ENCODE data around the gene SLC25A1. TPM values are rescaled to one million over a fixed set of nuclear protein-coding genes. Genes with fewer than 3 reads are reported as not detected.
"Not testable (repeated sequence)": the region's sequence is repeated elsewhere in the genome, so short reads cannot be mapped to it uniquely, and the experiment has no call there.

SLC25A1 gene
- total RNA-seq, 1 donor from 2014 or later = 130 TPM

DNA sequence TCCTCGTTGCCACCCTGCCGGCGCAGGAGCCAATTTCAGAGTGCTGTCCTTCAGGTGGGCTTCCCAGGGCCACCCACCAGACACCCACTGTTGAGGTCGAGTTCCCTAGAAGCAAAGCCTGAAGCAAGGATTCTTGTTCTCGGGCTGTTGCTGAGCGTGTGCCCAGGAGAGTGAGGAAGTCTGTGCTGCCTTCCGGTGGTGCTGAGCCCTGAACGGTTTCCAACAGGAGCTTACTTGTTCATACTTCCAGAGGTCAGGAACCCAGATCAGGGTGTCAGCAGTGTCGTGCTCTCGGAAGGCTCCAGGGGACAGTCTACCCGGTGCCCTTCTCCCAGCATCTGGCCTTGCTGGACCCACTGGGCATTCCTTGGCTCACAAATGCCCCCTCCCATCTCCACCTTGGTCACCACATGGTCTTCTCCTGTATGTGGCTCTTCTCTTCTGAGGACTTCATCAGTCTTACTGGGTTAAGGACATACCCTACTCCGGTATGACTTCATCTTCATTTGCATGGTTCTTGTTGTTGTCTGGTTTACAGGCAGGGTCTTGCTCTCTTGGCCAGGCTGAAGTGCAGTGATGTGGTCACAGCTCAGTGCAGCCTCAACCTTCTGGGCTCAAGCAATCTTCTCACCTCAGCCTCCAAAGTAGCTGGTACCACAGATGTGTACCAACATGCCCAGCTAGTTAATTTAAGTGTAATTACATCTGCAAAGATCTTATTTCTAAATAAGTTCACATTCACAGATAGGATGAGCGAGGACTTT, 11.2 kb downstream of the SLC25A1 start:
- no peak for DNase-seq (ENCODE audit: low spot score)

DNA sequence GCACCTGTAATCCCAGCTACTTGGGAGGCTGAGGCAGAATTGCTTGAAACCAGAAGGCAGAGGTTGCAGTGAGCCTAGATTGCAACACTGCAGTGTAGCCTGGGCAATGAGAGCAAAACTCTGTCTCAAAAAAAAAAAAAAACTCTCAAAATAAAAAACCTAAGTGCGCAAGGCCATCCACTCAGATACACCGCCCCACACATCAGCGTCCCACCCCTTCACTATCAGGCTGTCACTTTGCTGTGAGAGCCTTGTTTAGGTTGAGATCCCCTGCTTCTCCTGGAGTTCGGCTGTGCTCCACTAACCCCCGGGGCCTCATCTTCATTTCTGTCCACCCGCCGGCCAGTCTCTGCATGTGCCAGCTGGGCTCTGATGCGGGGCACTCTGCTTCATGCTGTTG, 12.1 kb downstream of the SLC25A1 start:
- DNase-seq (ENCODE audit: low spot score) = no peak

DNA sequence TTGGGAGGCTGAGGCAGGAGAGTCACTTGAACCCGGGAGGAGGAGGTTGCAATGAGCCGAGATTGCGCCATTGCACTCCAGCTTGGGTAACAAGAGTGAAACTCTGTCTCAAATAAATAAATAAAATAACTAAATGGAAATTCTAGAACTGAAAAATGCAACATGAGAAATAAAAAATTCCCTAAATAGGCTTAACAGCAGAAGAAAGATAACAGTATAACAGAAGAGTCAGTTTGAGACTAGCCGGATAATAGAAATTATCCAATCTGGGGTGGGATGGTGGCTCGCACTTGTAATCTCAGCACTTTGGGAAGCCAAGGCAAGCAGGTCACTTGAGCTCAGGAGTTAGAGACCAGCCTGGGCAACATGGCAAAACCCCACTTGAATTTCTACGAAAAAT, 14.1 kb downstream of the SLC25A1 start:
- DNase-seq (ENCODE audit: low spot score) = no peak

DNA sequence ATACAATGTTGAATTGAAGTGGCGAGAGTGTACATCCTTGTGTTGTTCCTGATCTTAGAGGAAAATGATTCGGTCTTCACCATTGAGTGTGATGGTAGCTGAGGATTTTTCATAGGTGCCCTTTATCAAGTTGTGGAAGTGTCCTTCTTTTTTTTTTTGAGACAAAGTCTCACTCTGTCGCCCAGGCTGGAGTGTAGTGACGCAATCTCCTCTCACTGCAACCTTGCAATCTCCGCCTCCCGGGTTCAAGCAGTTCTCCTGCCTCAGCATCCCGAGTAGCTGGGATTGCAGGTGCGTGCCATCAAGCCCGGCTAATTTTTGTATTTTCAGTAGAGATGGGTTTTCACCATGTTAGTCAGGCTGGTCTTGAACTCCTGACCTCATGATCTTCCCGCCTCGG, 19.9 kb downstream of the SLC25A1 start:
- DNase-seq (ENCODE audit: low spot score) = not testable (repeated sequence)

DNA sequence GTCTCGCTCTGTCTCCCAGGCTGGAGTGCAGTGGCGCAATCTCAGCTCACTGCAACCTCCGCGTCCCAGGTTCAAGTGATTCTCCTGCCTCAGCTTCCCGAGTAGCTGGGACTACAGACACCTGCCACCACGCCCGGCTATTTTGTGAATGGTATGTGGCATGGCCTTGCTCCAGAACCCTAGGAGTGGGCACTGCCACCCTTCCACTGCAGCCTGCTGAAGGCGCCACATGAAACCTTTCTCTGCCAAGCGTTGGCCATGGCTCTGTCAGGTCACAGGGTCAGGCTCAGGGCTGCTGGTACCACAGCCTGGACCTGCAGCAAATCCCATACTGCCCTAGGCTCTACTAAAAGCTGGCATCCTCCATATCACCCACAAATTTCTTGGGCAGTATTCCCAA, 22.4 kb downstream of the SLC25A1 start:
- DNase-seq (ENCODE audit: low spot score) = not testable (repeated sequence)

DNA sequence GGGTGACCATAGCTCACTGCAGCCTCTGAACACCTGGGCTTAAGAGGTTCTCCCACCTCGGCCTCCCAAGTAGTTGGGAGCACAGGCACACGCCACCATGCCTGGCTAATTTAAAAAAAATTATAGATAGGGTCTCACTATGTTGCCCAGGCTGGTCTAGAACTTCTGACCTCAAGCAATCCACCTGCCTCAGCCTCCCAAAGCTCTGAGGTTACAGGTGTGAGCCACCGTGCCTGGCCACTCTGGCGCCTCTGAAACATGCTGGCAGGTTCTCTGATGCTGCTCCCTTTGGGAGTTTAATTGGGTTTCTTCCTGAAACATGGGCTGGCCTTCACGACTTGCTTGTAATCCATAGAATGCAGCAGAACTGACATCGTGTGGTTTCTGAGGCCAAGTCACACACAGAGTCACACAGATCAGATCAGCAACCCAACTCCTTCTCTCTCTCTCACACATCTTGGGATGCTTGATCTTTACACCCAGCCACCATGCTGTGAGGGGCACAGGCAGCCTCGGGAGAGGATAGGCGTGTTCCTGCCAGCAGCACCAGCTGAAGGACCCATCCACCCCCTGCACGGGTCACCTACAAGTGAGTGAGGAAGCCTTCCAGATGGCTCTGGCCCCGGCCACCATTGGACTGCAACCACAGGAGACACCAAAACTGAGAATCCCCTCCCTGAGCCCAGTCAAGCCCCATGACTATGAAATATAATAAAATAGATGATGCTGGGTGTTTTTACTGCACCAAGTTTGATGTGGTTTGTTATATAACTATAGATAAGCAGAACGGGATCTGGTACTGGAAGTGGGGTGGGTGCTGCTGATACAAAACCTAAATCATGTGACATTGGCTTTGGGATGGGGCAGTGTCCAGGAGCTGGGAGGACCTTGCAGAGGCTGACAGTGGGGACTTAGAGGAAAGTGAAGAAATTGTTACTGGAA, 25.3 kb downstream of the SLC25A1 start:
- no peak for DNase-seq (ENCODE audit: low spot score)

DNA sequence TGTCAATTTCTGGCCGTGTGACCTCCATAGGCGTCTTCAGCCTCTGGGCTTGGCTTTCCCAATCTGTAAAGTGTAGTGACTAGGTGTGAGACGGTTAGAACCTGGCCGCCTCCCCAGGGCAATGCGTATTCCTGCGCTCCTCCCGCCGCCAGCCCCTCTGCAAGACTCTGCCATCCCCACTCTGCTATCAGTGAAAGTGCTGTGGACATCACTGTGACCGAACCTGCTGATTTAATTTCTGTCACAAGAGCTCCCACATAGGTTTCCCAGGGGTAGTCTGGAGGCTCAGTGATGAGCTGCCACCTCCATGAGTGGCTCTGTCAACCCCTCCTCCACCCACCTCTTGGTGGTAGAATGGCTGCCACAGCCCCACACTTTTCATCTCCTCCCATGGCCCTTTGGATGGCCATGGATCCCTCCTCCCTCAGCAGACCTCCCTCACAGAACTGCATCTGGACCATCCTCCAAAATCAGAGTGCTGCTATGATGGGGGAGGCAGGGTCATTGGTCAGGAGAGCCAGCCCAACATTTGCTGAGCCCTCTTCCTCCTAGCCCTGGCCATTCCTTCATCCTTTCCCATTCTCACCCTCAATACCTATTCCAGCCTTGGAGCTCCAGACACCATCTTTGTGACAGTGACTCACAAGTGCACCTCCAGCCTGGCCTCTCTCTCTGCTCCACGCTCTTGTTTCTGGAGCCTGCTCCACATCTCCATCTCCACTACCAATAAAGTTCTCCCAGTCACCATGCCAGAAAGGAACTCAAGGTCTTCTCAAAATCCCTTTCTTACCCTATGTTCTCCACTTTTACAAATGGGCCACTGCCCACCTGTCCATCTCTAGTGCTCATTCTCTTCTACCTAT, 27.0 kb downstream of the SLC25A1 start:
- no peak for DNase-seq (ENCODE audit: low spot score)

DNA sequence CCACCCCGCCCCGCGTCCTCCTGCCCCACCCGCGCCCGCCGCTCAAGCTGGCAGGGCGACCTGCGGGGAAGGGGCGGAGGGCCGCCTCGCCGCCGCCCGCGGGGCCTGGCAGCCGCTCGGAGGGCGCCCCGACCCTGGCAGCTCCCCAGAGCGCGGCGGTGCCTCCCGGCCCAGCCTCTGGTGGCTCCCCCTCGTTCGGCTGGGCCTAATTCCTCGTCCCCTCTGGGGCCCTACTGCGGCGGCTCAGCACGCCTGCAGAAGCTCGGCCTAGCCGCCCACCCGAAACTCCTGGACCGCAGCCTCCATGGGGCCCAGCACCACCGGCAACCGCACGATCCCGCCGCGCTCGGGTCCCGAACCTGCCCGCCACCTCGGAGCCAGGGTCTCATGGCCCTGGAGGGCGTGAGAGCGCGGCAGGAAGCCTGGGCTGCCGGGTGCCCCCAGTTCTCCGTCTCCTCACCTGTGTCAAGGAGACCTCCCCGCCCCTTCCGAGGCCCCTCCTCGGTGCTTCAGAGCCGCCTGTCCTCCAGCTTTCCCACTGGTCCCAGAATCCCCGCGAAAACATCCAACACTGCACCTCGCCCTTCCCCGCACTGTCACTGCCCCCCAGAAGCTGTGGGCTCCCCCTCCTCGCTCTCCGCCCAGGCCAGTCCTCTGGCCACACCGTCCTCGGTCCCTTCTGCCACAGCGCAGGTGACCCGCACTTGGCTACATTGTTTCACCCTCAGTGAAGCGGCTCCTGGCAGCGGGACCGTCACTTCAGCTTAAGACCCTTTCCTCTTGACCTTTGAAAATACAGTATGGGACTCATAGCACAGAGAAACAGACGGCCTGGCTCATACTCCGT, 27.8 kb downstream of the SLC25A1 start:
- DNase-seq (ENCODE audit: low spot score) = no peak

DNA sequence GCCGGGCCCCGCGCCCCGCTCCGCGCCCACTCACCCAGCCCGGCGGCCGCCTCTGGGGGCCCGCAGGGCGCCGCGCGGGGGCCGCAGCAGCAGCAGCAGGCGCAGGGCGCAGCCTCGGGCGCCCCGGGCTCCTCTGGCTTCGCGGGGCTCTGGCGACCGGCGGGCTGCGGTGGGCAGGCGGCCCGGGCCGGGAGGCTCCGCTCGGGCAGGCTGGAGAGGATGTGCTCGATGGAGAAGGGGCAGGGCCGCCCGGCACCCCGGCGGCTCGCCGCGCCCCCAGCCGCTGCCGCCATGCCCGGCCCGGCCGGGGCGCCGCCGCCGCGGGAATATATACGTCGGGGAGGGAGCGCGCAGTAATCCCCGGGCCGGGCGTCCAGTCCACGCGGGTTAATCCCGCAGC, 28.5 kb downstream of the SLC25A1 start, which contains the start of gene GSC2:
GSC2 (minus strand) TSS at position 302 of the 400 bp plus-strand sequence; CDS start at position 293, 9 bp downstream.
- DNase-seq (ENCODE audit: low spot score) = no peak

DNA sequence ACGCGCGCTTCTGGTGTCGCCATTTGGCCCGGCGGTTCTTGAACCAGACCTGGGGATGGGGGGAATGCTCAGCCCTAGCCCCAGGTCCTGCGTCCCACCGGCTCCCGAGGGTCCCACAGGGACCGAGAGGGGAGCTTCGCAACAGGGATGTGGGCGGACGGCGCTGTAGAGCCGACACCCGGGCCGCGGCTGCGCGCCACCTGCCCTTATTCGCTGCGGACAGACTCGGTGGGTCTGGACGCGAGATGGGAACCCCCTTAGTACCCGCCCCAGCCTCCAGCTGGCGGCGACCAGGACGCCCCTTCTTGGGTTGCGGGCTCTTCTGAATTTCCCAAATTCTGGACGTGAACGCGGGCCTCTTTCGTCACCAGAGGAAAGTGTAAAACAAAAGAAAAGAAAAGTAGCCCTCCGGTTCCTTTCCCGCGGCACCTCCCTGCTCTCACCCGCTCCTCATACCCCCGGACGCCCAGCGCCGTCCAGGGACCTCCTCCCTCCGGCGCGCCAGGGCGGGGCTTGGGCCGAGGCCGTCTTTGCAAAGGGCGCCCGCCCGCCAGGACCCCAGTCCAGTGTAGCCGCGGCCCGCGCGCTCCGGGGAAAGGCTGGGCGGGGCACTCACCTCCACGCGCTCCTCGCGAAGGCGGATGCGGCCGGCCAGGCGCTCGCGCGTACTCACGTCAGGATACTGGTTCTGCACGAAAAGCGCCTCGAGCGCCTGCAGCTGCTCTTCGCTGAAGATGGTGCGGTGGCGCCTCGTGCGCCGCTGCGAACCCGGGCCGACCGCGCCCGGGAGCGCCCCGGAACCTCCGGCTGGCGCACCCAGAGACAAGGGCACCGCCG, 29.3 kb downstream of the SLC25A1 start:
- DNase-seq (ENCODE audit: low spot score) = no peak

DNA sequence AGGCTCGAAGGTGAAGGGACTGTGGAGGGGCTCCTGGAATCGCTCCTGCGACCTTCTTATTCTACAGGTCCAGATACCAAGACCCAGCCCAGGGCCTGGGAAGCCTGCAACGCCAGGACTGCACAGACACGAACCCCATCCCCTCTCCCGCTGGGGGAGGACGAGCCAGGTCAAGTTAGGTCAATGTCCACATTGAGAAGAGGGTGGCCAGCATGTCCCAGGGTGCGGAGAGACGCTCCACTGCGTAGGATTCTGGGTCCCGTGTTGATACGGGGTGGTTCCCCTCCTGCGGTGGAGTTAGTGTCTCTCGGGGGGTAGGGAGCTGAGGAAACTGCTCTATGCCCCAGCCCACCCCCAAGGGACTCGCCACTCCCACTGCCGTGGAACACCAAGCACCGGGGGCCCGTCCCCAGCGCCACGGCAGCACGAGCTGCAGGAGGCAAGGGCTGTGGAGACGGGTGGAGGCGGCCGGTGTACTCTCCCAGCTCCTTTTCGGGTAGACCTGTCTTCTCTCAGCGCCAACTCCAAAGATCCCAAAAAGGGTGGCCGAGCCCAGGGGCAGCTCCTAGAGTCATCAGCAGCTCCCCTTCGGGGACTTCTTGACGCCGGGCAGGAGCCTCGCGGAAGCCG, 30.0 kb downstream of the SLC25A1 start:
- no peak for DNase-seq (ENCODE audit: low spot score)

DNA sequence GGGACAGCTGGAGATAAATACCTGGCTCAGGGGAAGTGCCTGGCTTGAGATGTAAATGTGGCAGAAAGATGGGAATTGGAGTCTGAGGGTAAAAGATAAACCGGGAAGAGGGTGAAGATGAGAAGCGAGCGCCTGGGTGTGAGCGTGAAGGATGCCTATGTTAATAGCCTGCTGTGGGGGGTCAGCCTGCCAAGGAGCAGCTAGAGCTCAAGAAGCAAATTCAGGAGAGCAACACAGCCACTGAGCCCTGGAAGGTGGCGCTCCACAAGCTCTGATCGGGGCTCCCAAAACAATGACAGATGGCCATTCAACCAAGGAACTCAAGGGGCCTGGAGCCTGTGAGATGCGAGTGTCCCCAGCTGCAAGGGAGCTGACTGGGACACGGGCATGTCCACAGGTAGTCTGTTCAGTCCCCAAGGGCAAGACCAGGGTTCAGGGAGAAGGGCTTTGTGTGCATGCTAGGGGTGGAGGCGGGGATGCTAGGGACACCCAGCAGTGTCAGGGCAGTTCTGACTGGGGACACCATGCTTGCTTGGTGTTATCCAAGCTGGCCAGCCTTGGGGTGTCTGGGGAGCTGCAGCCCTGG, 31.2 kb downstream of the SLC25A1 start:
- no peak for DNase-seq (ENCODE audit: low spot score)

DNA sequence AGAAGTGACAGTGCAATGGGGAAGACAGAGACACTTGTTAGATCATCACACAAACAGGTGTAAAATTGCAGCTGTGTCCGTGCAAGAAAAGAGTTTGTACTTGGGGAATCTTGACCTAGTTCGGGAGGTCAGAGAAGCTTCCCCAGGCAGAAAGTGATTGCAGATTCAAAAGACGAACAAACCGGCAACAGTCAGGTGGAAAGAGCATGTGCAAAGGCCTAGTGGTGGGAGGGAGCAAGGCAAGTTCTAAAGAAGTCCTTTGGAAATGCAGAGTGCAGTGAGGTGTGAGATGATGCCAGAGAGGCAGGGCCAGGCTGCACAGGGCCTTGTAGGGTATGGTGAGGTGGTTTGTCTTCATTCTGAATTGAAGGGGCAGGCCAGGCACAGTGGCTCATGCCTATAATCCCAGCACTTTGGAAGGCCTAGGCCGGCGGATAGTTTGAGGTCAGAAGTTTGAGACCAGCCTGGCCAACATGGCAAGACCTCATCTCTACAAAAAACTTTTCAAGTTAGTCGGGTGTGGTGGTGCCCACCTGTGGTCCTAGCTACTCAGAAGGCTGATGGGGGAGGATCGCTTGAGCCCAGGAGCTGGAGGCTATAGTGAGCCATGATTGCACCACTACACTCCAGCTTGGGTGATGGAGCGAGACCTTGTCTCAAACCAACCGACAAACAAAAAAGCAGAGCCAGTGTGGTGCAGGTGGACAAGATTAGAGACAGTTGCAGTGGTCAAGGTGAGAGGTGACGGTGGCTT, 32.1 kb downstream of the SLC25A1 start:
- DNase-seq (ENCODE audit: low spot score) = no peak

DNA sequence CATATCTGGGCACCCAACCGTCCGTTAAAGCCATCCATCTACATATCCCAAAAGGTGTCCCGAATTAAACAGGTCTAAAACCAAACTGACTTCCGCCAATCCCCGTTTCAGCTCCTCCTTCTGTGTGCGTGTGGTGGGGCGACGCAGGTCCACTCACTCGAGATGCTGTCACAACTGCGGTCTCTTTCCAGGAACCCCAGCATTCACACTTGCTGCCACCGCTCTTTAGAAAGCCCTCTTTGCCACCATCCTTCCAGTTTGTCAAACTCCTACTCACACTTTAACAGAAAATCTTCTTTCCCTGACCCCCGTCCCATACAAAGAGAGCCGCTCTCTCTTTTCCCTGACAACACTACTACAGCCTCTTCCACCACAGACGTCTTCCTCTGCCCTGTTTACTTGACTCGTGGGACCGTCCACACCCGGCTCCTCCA, 34.6 kb downstream of the SLC25A1 start:
- DNase-seq (ENCODE audit: low spot score) = no peak

DNA sequence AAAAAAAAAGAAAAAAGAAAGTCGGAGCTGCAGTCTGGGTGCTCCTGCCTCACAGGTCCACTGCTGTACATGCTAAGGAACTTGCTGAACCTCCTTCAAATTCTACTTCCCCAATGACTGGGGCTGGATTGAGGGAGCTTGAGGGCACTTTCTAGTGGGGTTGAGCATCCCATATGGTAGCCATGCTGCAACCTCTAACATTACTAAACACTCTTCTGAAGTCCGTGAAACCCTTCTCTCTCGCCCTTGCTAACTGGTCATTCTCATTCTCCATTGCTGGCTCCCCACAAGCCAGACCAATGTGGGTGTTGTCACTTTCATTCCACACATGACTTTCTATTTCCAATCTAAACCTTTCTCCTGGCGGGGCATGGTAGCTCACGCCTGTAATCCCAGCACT, 35.3 kb downstream of the SLC25A1 start:
- DNase-seq (ENCODE audit: low spot score) = no peak

DNA sequence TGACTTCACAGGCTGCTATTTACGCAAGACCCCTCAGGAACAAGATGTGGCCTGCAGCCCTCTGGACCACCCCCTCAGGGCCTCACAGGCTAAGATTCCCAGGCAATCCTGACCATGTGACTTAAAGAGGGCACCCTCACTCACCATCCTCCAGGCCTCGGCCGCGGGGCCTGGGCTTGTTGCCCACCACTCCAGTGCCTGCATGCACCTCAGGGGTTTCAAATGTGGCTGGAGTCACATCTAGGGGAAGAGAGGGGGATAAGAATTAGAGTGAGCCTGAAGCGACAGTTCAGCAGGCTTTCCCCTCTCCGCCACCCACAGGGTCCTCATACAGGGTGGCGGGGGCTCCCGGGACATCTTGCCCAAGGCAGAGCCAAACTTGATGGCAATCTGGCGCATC, 36.1 kb downstream of the SLC25A1 start:
- no peak for DNase-seq (ENCODE audit: low spot score)

DNA sequence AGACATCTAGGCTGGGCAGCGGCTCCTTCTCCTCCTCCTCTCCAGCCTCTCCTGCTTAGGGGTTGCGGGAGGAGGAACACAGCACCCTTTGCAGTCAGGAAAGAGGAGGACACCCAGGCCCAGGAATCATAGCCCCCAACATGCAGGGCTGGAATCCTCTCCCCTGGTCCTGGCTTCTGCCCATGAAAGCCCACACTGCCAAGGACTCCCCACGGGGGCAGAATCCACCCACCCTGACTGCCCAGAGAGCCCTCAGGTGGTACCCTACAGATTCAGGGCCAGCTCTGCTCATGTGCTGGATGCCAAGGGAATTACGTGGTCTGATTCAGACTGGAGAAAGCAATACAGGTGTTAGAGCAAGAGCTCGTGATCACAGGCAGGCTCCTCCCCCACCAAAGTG, 38.6 kb downstream of the SLC25A1 start:
- DNase-seq (ENCODE audit: low spot score) = no peak

DNA sequence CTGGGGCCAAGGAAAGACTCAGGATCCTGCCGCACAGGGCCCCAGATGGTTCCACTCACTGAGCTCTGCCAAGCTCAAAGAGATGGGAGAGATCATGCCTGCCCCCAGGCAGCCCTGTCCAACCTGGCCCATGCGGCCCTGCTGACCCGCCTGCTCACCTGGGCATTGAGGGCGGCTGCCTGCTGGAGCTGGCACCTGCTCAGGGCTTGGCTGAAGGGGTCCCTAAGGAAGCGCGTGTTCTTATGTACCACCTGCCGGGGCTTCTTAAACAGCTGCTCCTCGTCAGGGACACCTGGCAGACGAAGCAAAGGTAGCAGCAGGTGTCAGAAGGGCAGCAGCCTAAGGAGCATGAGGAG, 39.6 kb downstream of the SLC25A1 start:
- DNase-seq (ENCODE audit: low spot score) = no peak

All from mucosa of gallbladder (tissue), 1 donor.